NCI-H128 (cell line): ENCODE results near the gene GNG14.
A peak's percentile ranks its signal among the peaks of the same experiment; 100 is the strongest.
"Not testable (repeated sequence)": the region's sequence is repeated elsewhere in the genome, so short reads cannot be mapped to it uniquely, and the experiment has no call there.

Source experiments
- DNase-seq: peaks from one replicate; lab custom pipeline; 2025; ENCODE audit not compliant: unreplicated experiment; lab: John Stamatoyannopoulos, UW

GNG14 gene

GRCh38 chr19:12687496-12688196, at the start of gene GNG14:
TSS of gene GNG14 (plus strand) at chr19:12687998. CDS start at chr19:12688049, 51 bp downstream.
- no peak for DNase-seq

GRCh38 chr19:12638611-12639182, 49.1 kb upstream of the GNG14 start:
- no peak for DNase-seq

GRCh38 chr19:12639901-12640613, 47.7 kb upstream of the GNG14 start:
- peak; percentile 76 for DNase-seq

GRCh38 chr19:12641456-12641855, 46.3 kb upstream of the GNG14 start:
- DNase-seq, result no peak

GRCh38 chr19:12642506-12642905, 45.3 kb upstream of the GNG14 start:
- no peak for DNase-seq

GRCh38 chr19:12643716-12644115, 44.1 kb upstream of the GNG14 start:
- not testable (repeated sequence) for DNase-seq

- no peak for DNase-seq
Measured at GRCh38 chr19:12646551-12646950, 41.2 kb upstream of the GNG14 start.

GRCh38 chr19:12647047-12647446, 40.8 kb upstream of the GNG14 start:
- no peak for DNase-seq

- no peak for DNase-seq
Measured at GRCh38 chr19:12647490-12648071, 40.2 kb upstream of the GNG14 start.

- no peak for DNase-seq
Measured at GRCh38 chr19:12648088-12648487, 39.7 kb upstream of the GNG14 start.

GRCh38 chr19:12649941-12650340, 37.9 kb upstream of the GNG14 start:
- DNase-seq, result no peak

GRCh38 chr19:12652219-12652618, 35.6 kb upstream of the GNG14 start:
- DNase-seq, result no peak

GRCh38 chr19:12655546-12655945, 32.3 kb upstream of the GNG14 start:
- DNase-seq, result no peak

GRCh38 chr19:12656899-12657571, 30.8 kb upstream of the GNG14 start:
- no peak for DNase-seq

GRCh38 chr19:12657966-12658365, 29.8 kb upstream of the GNG14 start:
- no peak for DNase-seq

GRCh38 chr19:12660980-12661379, 26.8 kb upstream of the GNG14 start:
- DNase-seq, result no peak

- DNase-seq, result no peak
Measured at GRCh38 chr19:12664406-12665280, 23.2 kb upstream of the GNG14 start.

- no peak for DNase-seq
Measured at GRCh38 chr19:12665281-12665573, 22.6 kb upstream of the GNG14 start.

GRCh38 chr19:12665671-12666264, 22.0 kb upstream of the GNG14 start:
- DNase-seq, result no peak
